HG03108 (cell line): ENCODE data around the gene PDE7B.
"Not testable (repeated sequence)": the region's sequence is repeated elsewhere in the genome, so short reads cannot be mapped to it uniquely, and the experiment has no call there.

Experiments used
- ATAC-seq: cut with Tn5 transposase; IDR thresholded peaks from one replicate; pipeline ENCODE4 v1.9.1; 2021; ENCODE audit warnings: moderate library complexity; ENCODE audit not compliant: unreplicated experiment

Gene PDE7B

GRCh38 chr6:136216503-136217401, 365.3 kb downstream of the PDE7B start:
- ATAC-seq: no peak

- ATAC-seq: not testable (repeated sequence)
These were observed 373.5 kb downstream of the PDE7B start for GRCh38 chr6:136224974-136225373.

GRCh38 chr6:136225496-136225895, 374.0 kb downstream of the PDE7B start:
- no peak for ATAC-seq

GRCh38 chr6:136226027-136226673, 374.6 kb downstream of the PDE7B start:
- no peak for ATAC-seq

GRCh38 chr6:136226674-136227377, 375.3 kb downstream of the PDE7B start:
- ATAC-seq: no peak

- peak; percentile 49 for ATAC-seq
These were observed 377.3 kb downstream of the PDE7B start for GRCh38 chr6:136228814-136229213.

GRCh38 chr6:136230219-136230853, 378.8 kb downstream of the PDE7B start:
- ATAC-seq: no peak

- no peak for ATAC-seq
These were observed 381.2 kb downstream of the PDE7B start for GRCh38 chr6:136232701-136233100.

GRCh38 chr6:136235233-136235564, 383.7 kb downstream of the PDE7B start:
- no peak for ATAC-seq

GRCh38 chr6:136236466-136237293, 385.2 kb downstream of the PDE7B start:
- ATAC-seq: no peak

GRCh38 chr6:136244061-136244616, 392.6 kb downstream of the PDE7B start:
- no peak for ATAC-seq
